Measurements from ENCODE around the gene ADTRP.

DNA sequence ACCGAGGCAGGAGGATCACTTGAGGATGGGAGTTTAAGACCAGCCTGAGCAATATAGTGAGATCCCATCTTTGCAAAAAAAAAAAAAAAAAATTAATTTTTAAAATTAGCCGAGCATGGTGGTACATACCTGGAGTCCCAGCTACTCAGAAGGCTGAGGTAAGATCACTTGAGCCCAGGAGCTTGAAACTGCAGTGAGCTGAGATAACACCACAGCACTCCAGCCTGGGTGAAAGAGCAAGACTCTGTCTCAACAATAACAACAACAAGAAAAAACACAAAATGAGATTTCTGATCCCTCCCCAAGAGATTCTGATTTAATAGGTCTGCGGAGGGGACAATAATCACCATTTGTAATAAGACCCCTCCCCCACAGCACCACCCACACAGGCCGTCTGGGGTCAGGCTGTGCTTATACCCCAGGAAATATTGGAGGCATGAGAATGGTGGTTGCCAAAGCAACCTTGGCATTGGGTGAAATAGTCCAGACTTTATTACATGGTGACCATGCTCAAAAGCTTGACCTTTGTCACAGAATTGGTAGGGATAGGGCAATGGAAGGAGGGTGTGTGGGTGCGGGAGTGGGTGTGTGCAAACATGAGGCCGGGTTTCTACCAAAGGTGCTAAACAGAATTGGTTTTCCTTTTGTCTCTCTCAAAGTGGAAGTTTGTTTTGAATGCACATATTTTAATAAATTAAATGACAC lies 24.4 kb upstream of the ADTRP start:
- TF ChIP-seq, protein P1, sequence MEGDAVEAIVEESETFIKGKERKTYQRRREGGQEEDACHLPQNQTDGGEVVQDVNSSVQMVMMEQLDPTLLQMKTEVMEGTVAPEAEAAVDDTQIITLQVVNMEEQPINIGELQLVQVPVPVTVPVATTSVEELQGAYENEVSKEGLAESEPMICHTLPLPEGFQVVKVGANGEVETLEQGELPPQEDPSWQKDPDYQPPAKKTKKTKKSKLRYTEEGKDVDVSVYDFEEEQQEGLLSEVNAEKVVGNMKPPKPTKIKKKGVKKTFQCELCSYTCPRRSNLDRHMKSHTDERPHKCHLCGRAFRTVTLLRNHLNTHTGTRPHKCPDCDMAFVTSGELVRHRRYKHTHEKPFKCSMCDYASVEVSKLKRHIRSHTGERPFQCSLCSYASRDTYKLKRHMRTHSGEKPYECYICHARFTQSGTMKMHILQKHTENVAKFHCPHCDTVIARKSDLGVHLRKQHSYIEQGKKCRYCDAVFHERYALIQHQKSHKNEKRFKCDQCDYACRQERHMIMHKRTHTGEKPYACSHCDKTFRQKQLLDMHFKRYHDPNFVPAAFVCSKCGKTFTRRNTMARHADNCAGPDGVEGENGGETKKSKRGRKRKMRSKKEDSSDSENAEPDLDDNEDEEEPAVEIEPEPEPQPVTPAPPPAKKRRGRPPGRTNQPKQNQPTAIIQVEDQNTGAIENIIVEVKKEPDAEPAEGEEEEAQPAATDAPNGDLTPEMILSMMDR (IDR thresholded peaks at IDR 0.05; ENCODE audit: insufficient read depth, low read length, poor library complexity, severe bottlenecking) = no peak
- no peak for TF ChIP-seq EZH2phosphoT487 (conservative IDR thresholded peaks at IDR 0.05; ENCODE audit: low read length)
